SJSA1 (cell line): Measurements from ENCODE around the gene SPAG7. TPM values are rescaled to one million over a fixed set of nuclear protein-coding genes. Genes with fewer than 3 reads are reported as not detected.
A peak's percentile ranks its signal among the peaks of the same experiment; 100 is the strongest.

ENCODE experiments used
- DNase-seq, 2 experiments: peaks; one replicate each; pipeline ENCODE4 v3.0.0-alpha.2; 2015 to 2020; ENCODE audit warnings: low spot score in 2 of 2, low read depth in 1 of 2
- H3K27ac ChIP-seq: fragments of 250-450 bp; sonication (Bioruptor Pico); 2 replicates; pipeline ENCODE4 v1.5.1; 2020; ENCODE audit warnings: mild to moderate bottlenecking, moderate library complexity
- H3K27me3 ChIP-seq: fragments of 250-450 bp; sonication (Bioruptor Pico); replicated peaks from 2 replicates; pipeline ENCODE4 v1.5.1; 2020; ENCODE audit warnings: mild to moderate bottlenecking, moderate library complexity
- H3K36me3 ChIP-seq: fragments of 250-450 bp; sonication (Bioruptor Pico); 2 replicates; pipeline ENCODE4 v1.5.1; 2020; ENCODE audit warnings: mild to moderate bottlenecking
- H3K4me1 ChIP-seq: fragments of 250-450 bp; sonication (Bioruptor Pico); replicated peaks from 2 replicates; pipeline ENCODE4 v1.6.1; 2021; ENCODE audit warnings: mild to moderate bottlenecking
- H3K4me3 ChIP-seq: fragments of 250-450 bp; sonication (Bioruptor Pico); 2 replicates; pipeline ENCODE4 v1.5.1; 2020; ENCODE audit warnings: mild to moderate bottlenecking
- H3K9me3 ChIP-seq: fragments of 250-450 bp; sonication (Bioruptor Pico); replicated peaks from 2 replicates; pipeline ENCODE4 v1.5.1; 2020; ENCODE audit warnings: mild to moderate bottlenecking
- total RNA-seq: library from RNA; depleted of rRNA; stranded (reverse); fragments of >200 nt; shearing (Covaris generic); gene quantifications from 2 replicates; pipeline ENCODE4 v1.2.3, GENCODE V29; 2014

Gene SPAG7
- total RNA-seq, 1 experiment from 2014 or later: 63.5 TPM

GRCh38 chr17:4969551-4970173 is 2.0 kb upstream of the SPAG7 start:
- Histone ChIP-seq H3K9me3 (no peaks in the 10 kb centered on the region), H3K4me1 (peaks cover 39% of the 10 kb centered on the region), H3K27me3 (no peaks in the 10 kb centered on the region), H3K27ac (peak overlapping the region; percentile 93), H3K36me3 (peaks cover 87% of the 10 kb centered on the region), H3K4me3 (peak overlapping the region; percentile 57)
- peak in 1 of 2 experiments; percentile 43 for DNase-seq

GRCh38 chr17:4969047-4969550 is 1.5 kb upstream of the SPAG7 start:
- Histone ChIP-seq H3K4me1 (peaks cover 39% of the 10 kb centered on the region), H3K27me3 (no peaks in the 10 kb centered on the region), H3K4me3 (peak overlapping the region; percentile 57), H3K36me3 (peaks cover 85% of the 10 kb centered on the region), H3K9me3 (no peaks in the 10 kb centered on the region), H3K27ac (peak overlapping the region; percentile 93)
- DNase-seq: peak; percentile 96 to 97

- no peak for DNase-seq
- H3K9me3 ChIP-seq: no peaks in the 10 kb centered on the region
Observed at GRCh38 chr17:4968486-4969046, 949 bp upstream of the SPAG7 start.

GRCh38 chr17:4966844-4967538 is 626 bp downstream of the SPAG7 start:
- Histone ChIP-seq H3K36me3 (peaks cover 68% of the 10 kb centered on the region), H3K27ac (peak overlapping the region; percentile 93), H3K4me3 (peak overlapping the region; percentile 57), H3K27me3 (no peaks in the 10 kb centered on the region), H3K9me3 (no peaks in the 10 kb centered on the region), H3K4me1 (peaks cover 39% of the 10 kb centered on the region)
- DNase-seq: peak; percentile 98 to 99

More at GRCh38 chr17:4968486-4969046, 949 bp upstream of the SPAG7 start:
- Histone ChIP-seq H3K27me3 (no peaks in the 10 kb centered on the region), H3K4me1 (peaks cover 39% of the 10 kb centered on the region), H3K36me3 (peaks cover 80% of the 10 kb centered on the region), H3K27ac (peak overlapping the region; percentile 93), H3K4me3 (peak overlapping the region; percentile 57)

GRCh38 chr17:4965311-4965986 is 2.2 kb downstream of the SPAG7 start:
- no peak for DNase-seq
- peaks cover 67% of the 10 kb centered on the region for H3K36me3 ChIP-seq
- H3K27me3 ChIP-seq: no peaks in the 10 kb centered on the region
- peaks cover 31% of the 10 kb centered on the region for H3K4me1 ChIP-seq
- no peak overlapping the region for H3K27ac ChIP-seq
- H3K9me3 ChIP-seq: no peaks in the 10 kb centered on the region
- H3K4me3 ChIP-seq: no peak overlapping the region

GRCh38 chr17:4960279-4960922 is 7.2 kb downstream of the SPAG7 start:
- no peak overlapping the region for H3K4me3 ChIP-seq
- no peak overlapping the region for H3K27ac ChIP-seq
- H3K4me1 ChIP-seq: no peaks in the 10 kb centered on the region
- peaks cover 51% of the 10 kb centered on the region for H3K36me3 ChIP-seq
- no peaks in the 10 kb centered on the region for H3K27me3 ChIP-seq
- DNase-seq: no peak
- H3K9me3 ChIP-seq: no peaks in the 10 kb centered on the region

- H3K36me3 ChIP-seq: peaks cover 41% of the 10 kb centered on the region
- DNase-seq: no peak
- no peak overlapping the region for H3K4me3 ChIP-seq
- H3K27me3 ChIP-seq: no peaks in the 10 kb centered on the region
- no peak overlapping the region for H3K27ac ChIP-seq
- no peaks in the 10 kb centered on the region for H3K9me3 ChIP-seq
- no peaks in the 10 kb centered on the region for H3K4me1 ChIP-seq
Observed at GRCh38 chr17:4959261-4959965, 8.2 kb downstream of the SPAG7 start.

GRCh38 chr17:4958102-4958501 is 9.5 kb downstream of the SPAG7 start:
- Histone ChIP-seq H3K27me3 (no peaks in the 10 kb centered on the region), H3K36me3 (peaks cover 40% of the 10 kb centered on the region), H3K27ac (no peak overlapping the region), H3K4me3 (no peak overlapping the region), H3K4me1 (peaks cover 11% of the 10 kb centered on the region), H3K9me3 (no peaks in the 10 kb centered on the region)
- no peak for DNase-seq

GRCh38 chr17:4956493-4957061 is 11.0 kb downstream of the SPAG7 start:
- peaks cover 34% of the 10 kb centered on the region for H3K36me3 ChIP-seq
- no peak for DNase-seq
- H3K4me3 ChIP-seq: no peak overlapping the region
- H3K4me1 ChIP-seq: peaks cover 26% of the 10 kb centered on the region
- H3K9me3 ChIP-seq: no peaks in the 10 kb centered on the region
- H3K27me3 ChIP-seq: no peaks in the 10 kb centered on the region
- H3K27ac ChIP-seq: no peak overlapping the region

- Histone ChIP-seq H3K9me3 (no peaks in the 10 kb centered on the region), H3K4me1 (peaks cover 41% of the 10 kb centered on the region), H3K4me3 (no peak overlapping the region), H3K36me3 (peaks cover 22% of the 10 kb centered on the region), H3K27ac (no peak overlapping the region), H3K27me3 (no peaks in the 10 kb centered on the region)
- no peak for DNase-seq
Observed at GRCh38 chr17:4955091-4955490, 12.5 kb downstream of the SPAG7 start.

- Histone ChIP-seq H3K4me1 (peaks cover 55% of the 10 kb centered on the region), H3K4me3 (no peak overlapping the region), H3K36me3 (peaks cover 6% of the 10 kb centered on the region; the same call in 1 of the 2 replicates), H3K27ac (no peak overlapping the region), H3K27me3 (no peaks in the 10 kb centered on the region), H3K9me3 (no peaks in the 10 kb centered on the region)
- DNase-seq: no peak
Observed at GRCh38 chr17:4953451-4953961, 14.1 kb downstream of the SPAG7 start.

GRCh38 chr17:4951486-4951885 is 16.1 kb downstream of the SPAG7 start:
- H3K27ac ChIP-seq: no peak overlapping the region
- no peak overlapping the region for H3K4me3 ChIP-seq
- H3K27me3 ChIP-seq: no peaks in the 10 kb centered on the region
- H3K4me1 ChIP-seq: peaks cover 55% of the 10 kb centered on the region
- DNase-seq: no peak
- H3K9me3 ChIP-seq: no peaks in the 10 kb centered on the region
- H3K36me3 ChIP-seq: peaks cover 17% of the 10 kb centered on the region
